Measurements from ENCODE around the gene SH2D3C. TPM values are rescaled to one million over a fixed set of nuclear protein-coding genes. Genes with fewer than 3 reads are reported as not detected.

SH2D3C gene
- total and polyA plus RNA-seq, 4 donors, result 34.5 to 51.5 (median 42.0) TPM

DNA sequence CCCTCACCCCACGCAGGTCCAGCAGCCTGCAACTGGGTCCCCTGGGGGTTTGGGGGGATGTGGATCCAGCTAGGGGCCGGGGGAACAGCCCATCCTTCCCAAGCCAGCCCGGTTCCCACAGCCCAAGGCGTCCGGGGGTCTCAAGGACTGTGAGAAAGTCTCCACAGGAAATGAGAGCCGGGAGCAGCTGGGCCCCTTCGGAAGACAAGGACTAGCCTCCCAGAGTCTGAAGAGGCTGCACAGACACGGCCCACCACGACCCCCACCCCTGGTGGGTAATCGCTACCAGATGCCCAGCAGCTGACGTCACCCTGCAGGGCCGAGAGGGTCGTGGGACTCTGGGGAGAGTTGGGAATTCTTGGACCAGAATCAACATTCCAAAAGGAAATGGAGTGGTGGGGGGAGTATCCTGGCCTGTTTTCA is 10.5 kb downstream of the SH2D3C start:
- peak overlapping the region; percentile 78 to 86 for H3K27ac ChIP-seq (ENCODE audit: low read depth in 1 of 2, low read length in 1 of 2)
- DNase-seq, result peak; percentile 83 to 88 (median 85)
- peaks cover 0 to 21% (median 4%) of the 10 kb centered on the region in 5 donors for H3K4me1 ChIP-seq (ENCODE audit: control insufficient read depth in 5 of 5, insufficient read depth in 5 of 5, low read length in 5 of 5)

DNA sequence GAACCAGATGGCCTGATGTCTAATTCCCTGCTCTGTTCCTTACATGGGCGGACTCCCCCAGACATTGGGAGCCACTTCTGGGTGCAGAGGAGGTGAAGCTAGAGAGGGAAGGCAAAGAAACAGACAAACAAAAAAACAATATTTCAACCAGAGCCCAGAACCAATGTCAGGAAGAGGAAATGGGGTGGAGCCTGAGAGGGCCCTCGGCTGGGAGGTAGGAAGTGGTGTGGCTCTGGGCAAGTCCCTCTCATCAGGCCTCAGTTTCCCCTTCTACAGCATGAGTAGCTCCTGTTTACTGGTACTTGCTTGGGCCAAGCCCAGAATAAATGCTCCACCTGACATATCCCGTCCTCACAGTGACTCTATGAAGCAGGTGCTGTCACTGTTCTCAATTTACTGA is 11.1 kb downstream of the SH2D3C start:
- DNase-seq (no peak), ATAC-seq (ENCODE audit: insufficient read depth, low FRiP score) (no peak)
- peaks cover 0 to 21% (median 6%) of the 10 kb centered on the region in 5 donors for H3K4me1 ChIP-seq (ENCODE audit: control insufficient read depth in 5 of 5, insufficient read depth in 5 of 5, low read length in 5 of 5)
- H3K27ac ChIP-seq (ENCODE audit: low read depth in 1 of 2, low read length in 1 of 2), result peak overlapping the region; percentile 78 to 86
- H3K9ac ChIP-seq (ENCODE audit: insufficient read depth in 1 of 2, low read length in 2 of 2), result peak overlapping the region in 1 of 2 donors; percentile 34
- no peaks in the 10 kb centered on the region for H3K27me3 ChIP-seq (ENCODE audit: control insufficient read depth in 3 of 3, insufficient read depth in 3 of 3, low read length in 2 of 3)
- H3K36me3 ChIP-seq (ENCODE audit: control insufficient read depth in 4 of 4, insufficient read depth in 4 of 4, low read length in 4 of 4), result peaks cover 0 to 9% (median 0%) of the 10 kb centered on the region in 4 donors
- no peak for TF ChIP-seq CTCF (IDR thresholded peaks at IDR 0.05; ENCODE audit: control extremely low read depth, extremely low read depth)
- H3K4me3 ChIP-seq, result no peak overlapping the region
- 46 to 54% methylated on average over 3 of the region's 3 CpGs for WGBS, 2 donors
- no peaks in the 10 kb centered on the region for H3K9me3 ChIP-seq (ENCODE audit: control insufficient read depth in 4 of 4, insufficient read depth in 3 of 4, low read length in 3 of 4)

More for the DNA sequence above, 10.5 kb downstream of the SH2D3C start:
- no peaks in the 10 kb centered on the region for H3K9me3 ChIP-seq (ENCODE audit: control insufficient read depth in 4 of 4, insufficient read depth in 3 of 4, low read length in 3 of 4)
- H3K9ac ChIP-seq (ENCODE audit: insufficient read depth in 1 of 2, low read length in 2 of 2), result peak overlapping the region in 1 of 2 donors; percentile 34
- TF ChIP-seq CTCF (IDR thresholded peaks at IDR 0.05; ENCODE audit: control extremely low read depth, extremely low read depth), result no peak
- H3K27me3 ChIP-seq (ENCODE audit: control insufficient read depth in 3 of 3, insufficient read depth in 3 of 3, low read length in 2 of 3), result no peaks in the 10 kb centered on the region
- peaks cover 0 to 9% (median 0%) of the 10 kb centered on the region in 4 donors for H3K36me3 ChIP-seq (ENCODE audit: control insufficient read depth in 4 of 4, insufficient read depth in 4 of 4, low read length in 4 of 4)
- no peak overlapping the region for H3K4me3 ChIP-seq
- WGBS, 2 donors, result 41 to 59% methylated on average over 13 of the region's 13 CpGs
- no peak for ATAC-seq (ENCODE audit: insufficient read depth, low FRiP score)

DNA sequence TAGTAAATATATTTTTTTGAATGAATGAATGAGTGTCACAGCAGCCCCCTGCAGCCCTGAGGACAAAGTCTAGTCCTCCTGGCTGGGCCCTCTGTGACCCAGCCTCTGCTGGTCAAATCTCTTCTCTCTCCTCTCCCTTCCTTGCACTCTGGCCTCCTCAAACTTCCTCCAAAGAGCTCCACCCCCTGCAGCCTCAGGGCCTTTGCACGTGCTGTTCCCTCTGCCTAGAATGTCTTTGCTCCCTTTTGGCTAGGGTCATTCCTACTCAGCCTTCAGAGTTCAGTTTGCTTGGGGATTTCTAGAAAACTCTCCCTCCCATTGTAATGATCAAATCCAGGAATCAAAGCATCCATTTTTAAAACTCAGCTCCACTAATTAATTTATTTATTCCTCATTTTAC is 13.0 kb downstream of the SH2D3C start:
- H3K27me3 ChIP-seq (ENCODE audit: control insufficient read depth in 3 of 3, insufficient read depth in 3 of 3, low read length in 2 of 3), result no peaks in the 10 kb centered on the region
- DNase-seq (no peak), ATAC-seq (ENCODE audit: insufficient read depth, low FRiP score) (no peak)
- no peak overlapping the region for H3K4me3 ChIP-seq
- no peaks in the 10 kb centered on the region for H3K9me3 ChIP-seq (ENCODE audit: control insufficient read depth in 4 of 4, insufficient read depth in 3 of 4, low read length in 3 of 4)
- 64 to 67% methylated on average over 1 of the region's 1 CpG for WGBS, 2 donors
- peak overlapping the region; percentile 13 to 61 for H3K27ac ChIP-seq (ENCODE audit: low read depth in 1 of 2, low read length in 1 of 2)
- H3K9ac ChIP-seq (ENCODE audit: insufficient read depth in 1 of 2, low read length in 2 of 2), result no peak overlapping the region
- H3K36me3 ChIP-seq (ENCODE audit: control insufficient read depth in 4 of 4, insufficient read depth in 4 of 4, low read length in 4 of 4), result peaks cover 0 to 9% (median 0%) of the 10 kb centered on the region in 4 donors
- H3K4me1 ChIP-seq (ENCODE audit: control insufficient read depth in 5 of 5, insufficient read depth in 5 of 5, low read length in 5 of 5), result peaks cover 0 to 17% (median 12%) of the 10 kb centered on the region in 5 donors
- TF ChIP-seq CTCF (IDR thresholded peaks at IDR 0.05; ENCODE audit: control extremely low read depth, extremely low read depth), result no peak

GRCh38 chr9:127763918-127764384 is 14.5 kb downstream of the SH2D3C start:
- Histone ChIP-seq H3K27ac (ENCODE audit: low read depth in 1 of 2, low read length in 1 of 2) (peak overlapping the region; percentile 72 to 89), H3K27me3 (ENCODE audit: control insufficient read depth in 3 of 3, insufficient read depth in 3 of 3, low read length in 2 of 3) (no peaks in the 10 kb centered on the region), H3K4me3 (no peak overlapping the region), H3K36me3 (ENCODE audit: control insufficient read depth in 4 of 4, insufficient read depth in 4 of 4, low read length in 4 of 4) (peaks cover 0 to 9% (median 0%) of the 10 kb centered on the region in 4 donors), H3K4me1 (ENCODE audit: control insufficient read depth in 5 of 5, insufficient read depth in 5 of 5, low read length in 5 of 5) (peaks cover 0 to 19% (median 8%) of the 10 kb centered on the region in 5 donors), H3K9me3 (ENCODE audit: control insufficient read depth in 4 of 4, insufficient read depth in 3 of 4, low read length in 3 of 4) (no peaks in the 10 kb centered on the region), H3K9ac (ENCODE audit: insufficient read depth in 1 of 2, low read length in 2 of 2) (no peak overlapping the region)
- DNase-seq, result peak; percentile 26 to 56 (median 37)
- 46 to 70% methylated on average over 7 of the region's 7 CpGs for WGBS, 2 donors
- TF ChIP-seq CTCF (IDR thresholded peaks at IDR 0.05; ENCODE audit: control extremely low read depth, extremely low read depth), result peak; percentile 13
- ATAC-seq (ENCODE audit: insufficient read depth, low FRiP score), result peak; percentile 76
